GM23338 (cell line): ENCODE data around the gene SORCS2. TPM values are rescaled to one million over a fixed set of nuclear protein-coding genes. Genes with fewer than 3 reads are reported as not detected.

Source experiments
- ATAC-seq: fragments of 200-7000 bp; cut with Tn5 transposase; 3 replicates; pipeline ENCODE4 v1.9.1; 2020
- DNase-seq: peaks from one replicate; pipeline ENCODE4 v3.0.0-alpha.2; 2015; ENCODE audit warnings: low spot score
- H2AFZ ChIP-seq: fragments of 200-600 bp; sonication (generic); 2 replicates; pipeline ENCODE4 v1.8.0; 2016; ENCODE audit warnings: antibody characterized with exemption, mild to moderate bottlenecking, moderate library complexity
- H3F3A ChIP-seq: fragments of 200-600 bp; sonication (generic); replicated peaks from 2 replicates; pipeline ENCODE4 v1.8.0; 2017; ENCODE audit warnings: antibody characterized with exemption, mixed run types, low read depth
- H3K27ac ChIP-seq: fragments of 200-600 bp; sonication (generic); 2 replicates; pipeline ENCODE4 v1.6.1; 2016; ENCODE audit warnings: low read depth
- H3K27me3 ChIP-seq: fragments of 200-600 bp; sonication (generic); 2 replicates; pipeline ENCODE4 v1.8.0; 2016; ENCODE audit warnings: mild to moderate bottlenecking, mixed run types, moderate library complexity; ENCODE audit not compliant: insufficient read depth
- H3K36me3 ChIP-seq: fragments of 200-600 bp; sonication (generic); 2 replicates; pipeline ENCODE4 v1.8.0; 2016; ENCODE audit warnings: mild to moderate bottlenecking; ENCODE audit not compliant: insufficient read depth
- H3K4me1 ChIP-seq: fragments of 200-600 bp; sonication (generic); 2 replicates; pipeline ENCODE4 v1.8.0; 2016; ENCODE audit warnings: mild to moderate bottlenecking, moderate library complexity; ENCODE audit not compliant: insufficient read depth
- H3K4me2 ChIP-seq: fragments of 200-600 bp; sonication (generic); 2 replicates; pipeline ENCODE4 v1.7.1; 2017; ENCODE audit warnings: mixed run types
- H3K4me3 ChIP-seq: fragments of 200-600 bp; sonication (generic); 2 replicates; pipeline ENCODE4 v1.6.1; 2016; ENCODE audit warnings: mixed run types
- H3K79me2 ChIP-seq: fragments of 200-600 bp; sonication (generic); replicated peaks from 2 replicates; pipeline ENCODE4 v1.8.0; 2017; ENCODE audit warnings: mild to moderate bottlenecking; ENCODE audit not compliant: insufficient read depth
- H3K9me2 ChIP-seq: fragments of 200-600 bp; sonication (generic); 2 replicates; pipeline ENCODE4 v1.8.0; 2017; ENCODE audit not compliant: insufficient read depth
- H4K20me1 ChIP-seq: fragments of 200-600 bp; sonication (generic); replicated peaks from 2 replicates; pipeline ENCODE4 v1.8.0; 2017; ENCODE audit warnings: mild to moderate bottlenecking; ENCODE audit not compliant: insufficient read depth
- H3K27ac Mint-ChIP-seq: 2 replicates; pipeline ENCODE4 v1.8.0; 2020; ENCODE audit warnings: inconsistent platforms, mild to moderate bottlenecking, moderate library complexity, mixed read lengths
- H3K27me3 Mint-ChIP-seq: 3 replicates; pipeline ENCODE4 v1.8.0; 2022; ENCODE audit warnings: low read depth, mild to moderate bottlenecking, moderate library complexity, mixed read lengths, inconsistent platforms; ENCODE audit not compliant: insufficient read depth, poor library complexity
- H3K36me3 Mint-ChIP-seq: 3 replicates; pipeline ENCODE4 v1.8.0; 2021; ENCODE audit warnings: low read depth, mild to moderate bottlenecking, inconsistent platforms, moderate library complexity, mixed read lengths
- H3K4me1 Mint-ChIP-seq: 3 replicates; pipeline ENCODE4 v1.8.0; 2020; ENCODE audit warnings: mild to moderate bottlenecking, inconsistent platforms, mixed read lengths
- H3K4me3 Mint-ChIP-seq: 3 replicates; pipeline ENCODE4 v1.8.0; 2021; ENCODE audit warnings: moderate library complexity, mild to moderate bottlenecking, inconsistent platforms, mixed read lengths
- H3K9me3 Mint-ChIP-seq: 3 replicates; pipeline ENCODE4 v1.8.0; 2020; ENCODE audit warnings: moderate library complexity, mild to moderate bottlenecking, inconsistent platforms, mixed read lengths
- CREB1 ChIP-seq: fragments of 250-450 bp; sonication (Bioruptor Pico); IDR thresholded peaks from 2 replicates; pipeline ENCODE4 v1.5.0; 2020; ENCODE audit warnings: low read depth, mild to moderate bottlenecking, moderate library complexity
- EZH2 ChIP-seq: fragments of 200-600 bp; sonication (generic); IDR thresholded peaks from one replicate; pipeline ENCODE4 v1.8.0; 2017; ENCODE audit warnings: antibody characterized with exemption, mild to moderate bottlenecking, low read depth; ENCODE audit not compliant: unreplicated experiment
- EZH2phosphoT487 ChIP-seq: fragments of 200-600 bp; sonication (generic); IDR thresholded peaks from one replicate; pipeline ENCODE4 v1.8.1; 2018; ENCODE audit warnings: antibody characterized with exemption; ENCODE audit not compliant: unreplicated experiment
- JUNB ChIP-seq: IDR thresholded peaks from one replicate; pipeline ENCODE4 v1.6.1; 2016; ENCODE audit warnings: antibody characterized with exemption; ENCODE audit not compliant: unreplicated experiment
- NANOG ChIP-seq: IDR thresholded peaks from 2 replicates; pipeline ENCODE4 v1.6.1; 2016; ENCODE audit warnings: antibody characterized with exemption, borderline replicate concordance
- POLR2AphosphoS5 ChIP-seq: IDR thresholded peaks from 2 replicates; pipeline ENCODE4 v1.6.1; 2016; ENCODE audit warnings: antibody characterized with exemption, low read depth
- STAT1 ChIP-seq: IDR thresholded peaks from one replicate; pipeline ENCODE4 v1.6.1; 2016; ENCODE audit warnings: antibody characterized with exemption; ENCODE audit not compliant: unreplicated experiment
- ZNF114 ChIP-seq: fragments of 250-450 bp; sonication (Bioruptor Pico); IDR thresholded peaks from 2 replicates; pipeline ENCODE4 v1.5.0; 2020; ENCODE audit warnings: mild to moderate bottlenecking, moderate library complexity
- ZNF331 ChIP-seq: fragments of 250-450 bp; sonication (Bioruptor Pico); IDR thresholded peaks from 2 replicates; pipeline ENCODE4 v1.5.0; 2020; ENCODE audit warnings: low read depth, mild to moderate bottlenecking, moderate library complexity
- polyA plus RNA-seq: library from polyadenylated mRNA; unstranded; fragments of >200 nt; fragmentation: Nextera tagmentation; extraction: Ambion mirVana; gene quantifications from 2 replicates; pipeline ENCODE4 v1.2.1, GENCODE V29; 2016
- total RNA-seq: library from RNA; depleted of rRNA; stranded (reverse); fragments of >200 nt; shearing (Covaris generic); gene quantifications from 2 replicates; pipeline ENCODE4 v1.2.3, GENCODE V29; 2014
- TF ChIP-seq, protein P1 (sequence below), 2 experiments: fragments of 200-600 bp in 1 of 2; sonication (generic) in 1 of 2; conservative IDR thresholded peaks; 2 replicates each; pipeline versions ENCODE4 v1.5.1 to v1.6.1; 2016 to 2017; ENCODE audit warnings: antibody characterized with exemption in 2 of 2, low read depth in 2 of 2, mild to moderate bottlenecking in 2 of 2, moderate library complexity in 1 of 2
- TF ChIP-seq, protein P2 (sequence below): IDR thresholded peaks from 2 replicates; pipeline ENCODE4 v1.6.1; 2016; ENCODE audit warnings: antibody characterized with exemption
- TF ChIP-seq, protein P3 (sequence below): IDR thresholded peaks from one replicate; pipeline ENCODE4 v1.6.1; 2018; ENCODE audit warnings: antibody characterized with exemption; ENCODE audit not compliant: unreplicated experiment
- TF ChIP-seq, protein P4 (sequence below): fragments of 250-450 bp; sonication (Bioruptor Pico); IDR thresholded peaks from 2 replicates; pipeline ENCODE4 v1.5.0; 2020; ENCODE audit warnings: mild to moderate bottlenecking, moderate library complexity

SORCS2 gene
- total and polyA plus RNA-seq, 2 experiments from 2014 or later = 0.47 to 2.4 TPM

DNA sequence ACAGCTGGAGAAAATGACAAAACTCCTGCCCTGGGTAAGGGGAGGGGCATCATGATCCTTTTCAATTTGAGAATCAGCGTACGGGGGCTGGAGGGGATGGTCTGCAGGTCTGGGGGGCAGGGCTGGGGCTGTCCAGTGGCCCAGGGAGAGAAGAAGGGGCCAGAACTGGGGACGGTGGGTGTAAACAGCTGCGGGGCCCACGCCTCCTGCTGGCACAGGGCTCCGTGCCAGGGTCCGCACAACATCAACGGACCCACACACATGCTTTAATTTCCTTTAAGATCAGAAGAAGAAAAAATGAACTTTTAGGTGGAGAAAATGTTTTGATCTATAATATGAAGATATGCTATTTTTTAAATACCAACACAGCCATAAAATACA lies 190.3 kb downstream of the SORCS2 start:
- Histone ChIP-seq H3F3A (0 out of 2 replicates have a peak, but pooled peaks cover 4% of the 10 kb centered on the region), H3K4me1 (no peaks in the 10 kb centered on the region), H3K36me3 (no peaks in the 10 kb centered on the region), H2AFZ (no peak overlapping the region), H3K4me3 (no peak overlapping the region), H4K20me1 (no peaks in the 10 kb centered on the region), H3K27me3 (no peaks in the 10 kb centered on the region), H3K9me2 (no peaks in the 10 kb centered on the region), H3K27ac (no peak overlapping the region), H3K4me2 (no peak overlapping the region), H3K79me2 (no peaks in the 10 kb centered on the region)
- DNase-seq (no peak), ATAC-seq (no peak)
- no peak overlapping the region for H3K27ac Mint-ChIP-seq
- no peaks in the 10 kb centered on the region for H3K36me3 Mint-ChIP-seq
- no peaks in the 10 kb centered on the region; the same call in 2 of the 3 replicates for H3K4me1 Mint-ChIP-seq
- peaks cover 9% of the 10 kb centered on the region for H3K27me3 Mint-ChIP-seq
- H3K9me3 Mint-ChIP-seq = no peaks in the 10 kb centered on the region
- no peak for TF ChIP-seq CREB1
- no peak for TF ChIP-seq EZH2phosphoT487
- TF ChIP-seq, protein P1, sequence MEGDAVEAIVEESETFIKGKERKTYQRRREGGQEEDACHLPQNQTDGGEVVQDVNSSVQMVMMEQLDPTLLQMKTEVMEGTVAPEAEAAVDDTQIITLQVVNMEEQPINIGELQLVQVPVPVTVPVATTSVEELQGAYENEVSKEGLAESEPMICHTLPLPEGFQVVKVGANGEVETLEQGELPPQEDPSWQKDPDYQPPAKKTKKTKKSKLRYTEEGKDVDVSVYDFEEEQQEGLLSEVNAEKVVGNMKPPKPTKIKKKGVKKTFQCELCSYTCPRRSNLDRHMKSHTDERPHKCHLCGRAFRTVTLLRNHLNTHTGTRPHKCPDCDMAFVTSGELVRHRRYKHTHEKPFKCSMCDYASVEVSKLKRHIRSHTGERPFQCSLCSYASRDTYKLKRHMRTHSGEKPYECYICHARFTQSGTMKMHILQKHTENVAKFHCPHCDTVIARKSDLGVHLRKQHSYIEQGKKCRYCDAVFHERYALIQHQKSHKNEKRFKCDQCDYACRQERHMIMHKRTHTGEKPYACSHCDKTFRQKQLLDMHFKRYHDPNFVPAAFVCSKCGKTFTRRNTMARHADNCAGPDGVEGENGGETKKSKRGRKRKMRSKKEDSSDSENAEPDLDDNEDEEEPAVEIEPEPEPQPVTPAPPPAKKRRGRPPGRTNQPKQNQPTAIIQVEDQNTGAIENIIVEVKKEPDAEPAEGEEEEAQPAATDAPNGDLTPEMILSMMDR (conservative IDR thresholded peaks at IDR 0.05; ENCODE audit: low read depth in 2 of 2) = no peak
- no peak for TF ChIP-seq EZH2
- TF ChIP-seq STAT1 = no peak
- TF ChIP-seq JUNB = no peak
- TF ChIP-seq, protein P2, sequence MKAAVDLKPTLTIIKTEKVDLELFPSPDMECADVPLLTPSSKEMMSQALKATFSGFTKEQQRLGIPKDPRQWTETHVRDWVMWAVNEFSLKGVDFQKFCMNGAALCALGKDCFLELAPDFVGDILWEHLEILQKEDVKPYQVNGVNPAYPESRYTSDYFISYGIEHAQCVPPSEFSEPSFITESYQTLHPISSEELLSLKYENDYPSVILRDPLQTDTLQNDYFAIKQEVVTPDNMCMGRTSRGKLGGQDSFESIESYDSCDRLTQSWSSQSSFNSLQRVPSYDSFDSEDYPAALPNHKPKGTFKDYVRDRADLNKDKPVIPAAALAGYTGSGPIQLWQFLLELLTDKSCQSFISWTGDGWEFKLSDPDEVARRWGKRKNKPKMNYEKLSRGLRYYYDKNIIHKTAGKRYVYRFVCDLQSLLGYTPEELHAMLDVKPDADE = no peak
- TF ChIP-seq, protein P3, sequence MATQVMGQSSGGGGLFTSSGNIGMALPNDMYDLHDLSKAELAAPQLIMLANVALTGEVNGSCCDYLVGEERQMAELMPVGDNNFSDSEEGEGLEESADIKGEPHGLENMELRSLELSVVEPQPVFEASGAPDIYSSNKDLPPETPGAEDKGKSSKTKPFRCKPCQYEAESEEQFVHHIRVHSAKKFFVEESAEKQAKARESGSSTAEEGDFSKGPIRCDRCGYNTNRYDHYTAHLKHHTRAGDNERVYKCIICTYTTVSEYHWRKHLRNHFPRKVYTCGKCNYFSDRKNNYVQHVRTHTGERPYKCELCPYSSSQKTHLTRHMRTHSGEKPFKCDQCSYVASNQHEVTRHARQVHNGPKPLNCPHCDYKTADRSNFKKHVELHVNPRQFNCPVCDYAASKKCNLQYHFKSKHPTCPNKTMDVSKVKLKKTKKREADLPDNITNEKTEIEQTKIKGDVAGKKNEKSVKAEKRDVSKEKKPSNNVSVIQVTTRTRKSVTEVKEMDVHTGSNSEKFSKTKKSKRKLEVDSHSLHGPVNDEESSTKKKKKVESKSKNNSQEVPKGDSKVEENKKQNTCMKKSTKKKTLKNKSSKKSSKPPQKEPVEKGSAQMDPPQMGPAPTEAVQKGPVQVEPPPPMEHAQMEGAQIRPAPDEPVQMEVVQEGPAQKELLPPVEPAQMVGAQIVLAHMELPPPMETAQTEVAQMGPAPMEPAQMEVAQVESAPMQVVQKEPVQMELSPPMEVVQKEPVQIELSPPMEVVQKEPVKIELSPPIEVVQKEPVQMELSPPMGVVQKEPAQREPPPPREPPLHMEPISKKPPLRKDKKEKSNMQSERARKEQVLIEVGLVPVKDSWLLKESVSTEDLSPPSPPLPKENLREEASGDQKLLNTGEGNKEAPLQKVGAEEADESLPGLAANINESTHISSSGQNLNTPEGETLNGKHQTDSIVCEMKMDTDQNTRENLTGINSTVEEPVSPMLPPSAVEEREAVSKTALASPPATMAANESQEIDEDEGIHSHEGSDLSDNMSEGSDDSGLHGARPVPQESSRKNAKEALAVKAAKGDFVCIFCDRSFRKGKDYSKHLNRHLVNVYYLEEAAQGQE = no peak
- TF ChIP-seq, protein P4, sequence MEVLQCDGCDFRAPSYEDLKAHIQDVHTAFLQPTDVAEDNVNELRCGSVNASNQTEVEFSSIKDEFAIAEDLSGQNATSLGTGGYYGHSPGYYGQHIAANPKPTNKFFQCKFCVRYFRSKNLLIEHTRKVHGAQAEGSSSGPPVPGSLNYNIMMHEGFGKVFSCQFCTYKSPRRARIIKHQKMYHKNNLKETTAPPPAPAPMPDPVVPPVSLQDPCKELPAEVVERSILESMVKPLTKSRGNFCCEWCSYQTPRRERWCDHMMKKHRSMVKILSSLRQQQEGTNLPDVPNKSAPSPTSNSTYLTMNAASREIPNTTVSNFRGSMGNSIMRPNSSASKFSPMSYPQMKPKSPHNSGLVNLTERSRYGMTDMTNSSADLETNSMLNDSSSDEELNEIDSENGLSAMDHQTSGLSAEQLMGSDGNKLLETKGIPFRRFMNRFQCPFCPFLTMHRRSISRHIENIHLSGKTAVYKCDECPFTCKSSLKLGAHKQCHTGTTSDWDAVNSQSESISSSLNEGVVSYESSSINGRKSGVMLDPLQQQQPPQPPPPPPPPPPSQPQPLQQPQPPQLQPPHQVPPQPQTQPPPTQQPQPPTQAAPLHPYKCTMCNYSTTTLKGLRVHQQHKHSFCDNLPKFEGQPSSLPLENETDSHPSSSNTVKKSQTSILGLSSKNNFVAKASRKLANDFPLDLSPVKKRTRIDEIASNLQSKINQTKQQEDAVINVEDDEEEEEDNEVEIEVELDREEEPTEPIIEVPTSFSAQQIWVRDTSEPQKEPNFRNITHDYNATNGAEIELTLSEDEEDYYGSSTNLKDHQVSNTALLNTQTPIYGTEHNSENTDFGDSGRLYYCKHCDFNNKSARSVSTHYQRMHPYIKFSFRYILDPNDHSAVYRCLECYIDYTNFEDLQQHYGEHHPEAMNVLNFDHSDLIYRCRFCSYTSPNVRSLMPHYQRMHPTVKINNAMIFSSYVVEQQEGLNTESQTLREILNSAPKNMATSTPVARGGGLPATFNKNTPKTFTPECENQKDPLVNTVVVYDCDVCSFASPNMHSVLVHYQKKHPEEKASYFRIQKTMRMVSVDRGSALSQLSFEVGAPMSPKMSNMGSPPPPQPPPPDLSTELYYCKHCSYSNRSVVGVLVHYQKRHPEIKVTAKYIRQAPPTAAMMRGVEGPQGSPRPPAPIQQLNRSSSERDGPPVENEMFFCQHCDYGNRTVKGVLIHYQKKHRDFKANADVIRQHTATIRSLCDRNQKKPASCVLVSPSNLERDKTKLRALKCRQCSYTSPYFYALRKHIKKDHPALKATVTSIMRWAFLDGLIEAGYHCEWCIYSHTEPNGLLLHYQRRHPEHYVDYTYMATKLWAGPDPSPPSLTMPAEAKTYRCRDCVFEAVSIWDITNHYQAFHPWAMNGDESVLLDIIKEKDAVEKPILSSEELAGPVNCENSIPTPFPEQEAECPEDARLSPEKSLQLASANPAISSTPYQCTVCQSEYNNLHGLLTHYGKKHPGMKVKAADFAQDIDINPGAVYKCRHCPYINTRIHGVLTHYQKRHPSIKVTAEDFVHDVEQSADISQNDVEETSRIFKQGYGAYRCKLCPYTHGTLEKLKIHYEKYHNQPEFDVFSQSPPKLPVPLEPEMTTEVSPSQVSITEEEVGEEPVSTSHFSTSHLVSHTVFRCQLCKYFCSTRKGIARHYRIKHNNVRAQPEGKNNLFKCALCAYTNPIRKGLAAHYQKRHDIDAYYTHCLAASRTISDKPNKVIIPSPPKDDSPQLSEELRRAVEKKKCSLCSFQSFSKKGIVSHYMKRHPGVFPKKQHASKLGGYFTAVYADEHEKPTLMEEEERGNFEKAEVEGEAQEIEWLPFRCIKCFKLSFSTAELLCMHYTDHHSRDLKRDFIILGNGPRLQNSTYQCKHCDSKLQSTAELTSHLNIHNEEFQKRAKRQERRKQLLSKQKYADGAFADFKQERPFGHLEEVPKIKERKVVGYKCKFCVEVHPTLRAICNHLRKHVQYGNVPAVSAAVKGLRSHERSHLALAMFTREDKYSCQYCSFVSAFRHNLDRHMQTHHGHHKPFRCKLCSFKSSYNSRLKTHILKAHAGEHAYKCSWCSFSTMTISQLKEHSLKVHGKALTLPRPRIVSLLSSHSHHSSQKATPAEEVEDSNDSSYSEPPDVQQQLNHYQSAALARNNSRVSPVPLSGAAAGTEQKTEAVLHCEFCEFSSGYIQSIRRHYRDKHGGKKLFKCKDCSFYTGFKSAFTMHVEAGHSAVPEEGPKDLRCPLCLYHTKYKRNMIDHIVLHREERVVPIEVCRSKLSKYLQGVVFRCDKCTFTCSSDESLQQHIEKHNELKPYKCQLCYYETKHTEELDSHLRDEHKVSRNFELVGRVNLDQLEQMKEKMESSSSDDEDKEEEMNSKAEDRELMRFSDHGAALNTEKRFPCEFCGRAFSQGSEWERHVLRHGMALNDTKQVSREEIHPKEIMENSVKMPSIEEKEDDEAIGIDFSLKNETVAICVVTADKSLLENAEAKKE (CRISPR knock-in tag) = no peak
- TF ChIP-seq POLR2AphosphoS5 = no peak
- TF ChIP-seq ZNF331 (CRISPR knock-in tag) = no peak
- TF ChIP-seq ZNF114 (CRISPR knock-in tag) = no peak
- TF ChIP-seq NANOG = no peak
- no peak overlapping the region for H3K4me3 Mint-ChIP-seq
